Liver (tissue), 9 donors: ENCODE results near the gene MCEMP1. TPM values are rescaled to one million over a fixed set of nuclear protein-coding genes. Genes with fewer than 3 reads are reported as not detected.

ENCODE experiments used
- DNase-seq: peaks from one replicate; pipeline ENCODE4 v3.0.0-alpha.2; 2017; ENCODE audit warnings: low spot score
- H3K27ac ChIP-seq, 2 donors: one replicate each; pipeline ENCODE4 v1.7.0; 2013; ENCODE audit warnings: inconsistent platforms in 2 of 2, low read length in 2 of 2, control low read depth in 1 of 2, low read depth in 1 of 2, mild to moderate bottlenecking in 1 of 2
- H3K27me3 ChIP-seq, 4 donors: one replicate each; pipeline versions ENCODE4 v1.6.1 to v1.7.0; 2013; ENCODE audit warnings: low read length in 3 of 4, inconsistent platforms in 1 of 4, mild to moderate bottlenecking in 1 of 4, moderate library complexity in 1 of 4; ENCODE audit not compliant: control insufficient read depth in 4 of 4, insufficient read depth in 4 of 4
- H3K36me3 ChIP-seq, 4 donors: one replicate each; pipeline versions ENCODE4 v1.6.1 to v1.7.0; 2013; ENCODE audit warnings: low read length in 3 of 4, mild to moderate bottlenecking in 3 of 4, low read depth in 1 of 4, moderate library complexity in 1 of 4; ENCODE audit not compliant: control insufficient read depth in 4 of 4, insufficient read depth in 3 of 4
- H3K4me1 ChIP-seq, 4 donors: one replicate each; pipeline versions ENCODE4 v1.6.1 to v1.7.0; 2013; ENCODE audit warnings: low read length in 3 of 4, mild to moderate bottlenecking in 3 of 4, moderate library complexity in 1 of 4; ENCODE audit not compliant: control insufficient read depth in 4 of 4, insufficient read depth in 4 of 4
- H3K4me3 ChIP-seq, 3 donors: one replicate each; pipeline versions ENCODE4 v1.6.1 to v1.7.0; 2013; ENCODE audit warnings: low read length in 3 of 3, control low read depth in 1 of 3, low read depth in 1 of 3, mild to moderate bottlenecking in 1 of 3
- H3K9ac ChIP-seq, 2 donors: one replicate each; pipeline ENCODE4 v1.7.0; 2013; ENCODE audit warnings: low read length in 2 of 2, mild to moderate bottlenecking in 2 of 2, moderate library complexity in 2 of 2, control low read depth in 1 of 2, low read depth in 1 of 2
- H3K9me3 ChIP-seq, 4 donors: one replicate each; pipeline versions ENCODE4 v1.6.1 to v1.7.0; 2013; ENCODE audit warnings: low read length in 3 of 4; ENCODE audit not compliant: control insufficient read depth in 4 of 4
- EGR1 ChIP-seq, 2 donors: IDR thresholded peaks; 2 replicates each; pipeline ENCODE4 v1.6.1; 2016 to 2018; ENCODE audit warnings: antibody characterized with exemption in 2 of 2, low read depth in 2 of 2
- FOXA1 ChIP-seq: IDR thresholded peaks from 2 replicates; pipeline ENCODE4 v1.6.1; 2016; ENCODE audit warnings: antibody characterized with exemption
- FOXA2 ChIP-seq: IDR thresholded peaks from 2 replicates; pipeline ENCODE4 v1.6.1; 2016; ENCODE audit warnings: antibody characterized with exemption
- GABPA ChIP-seq, 2 donors: IDR thresholded peaks in 1 of 2; conservative IDR thresholded peaks in 1 of 2; 2 replicates each; pipeline ENCODE4 v1.6.1; 2016; ENCODE audit warnings: antibody characterized with exemption in 2 of 2, mild to moderate bottlenecking in 1 of 2, moderate library complexity in 1 of 2
- HNF4A ChIP-seq, 2 donors: conservative IDR thresholded peaks; 2 replicates each; pipeline ENCODE4 v1.6.1; 2016; ENCODE audit warnings: antibody characterized with exemption in 2 of 2, mild to moderate bottlenecking in 2 of 2
- HNF4G ChIP-seq: IDR thresholded peaks from 2 replicates; pipeline ENCODE4 v1.6.1; 2016; ENCODE audit warnings: antibody characterized with exemption
- JUND ChIP-seq, 2 donors: IDR thresholded peaks; 2 replicates each; pipeline ENCODE4 v1.6.1; 2016; ENCODE audit warnings: antibody characterized with exemption in 2 of 2
- NR2F2 ChIP-seq: IDR thresholded peaks from 2 replicates; pipeline ENCODE4 v1.6.1; 2016; ENCODE audit warnings: antibody characterized with exemption
- RAD21 ChIP-seq, 2 donors: IDR thresholded peaks; 2 replicates each; pipeline ENCODE4 v1.6.1; 2016; ENCODE audit warnings: antibody characterized with exemption in 2 of 2, mild to moderate bottlenecking in 2 of 2
- RXRA ChIP-seq, 2 donors: IDR thresholded peaks; 2 replicates each; pipeline ENCODE4 v1.6.1; 2017 to 2018; ENCODE audit warnings: antibody characterized with exemption in 2 of 2, mild to moderate bottlenecking in 1 of 2
- SP1 ChIP-seq: IDR thresholded peaks from 2 replicates; pipeline ENCODE4 v1.6.1; 2018; ENCODE audit warnings: antibody characterized with exemption, mild to moderate bottlenecking
- TAF1 ChIP-seq: conservative IDR thresholded peaks from 2 replicates; pipeline ENCODE4 v1.6.1; 2016; ENCODE audit warnings: antibody characterized with exemption, mild to moderate bottlenecking
- YY1 ChIP-seq: IDR thresholded peaks from 2 replicates; pipeline ENCODE4 v1.6.1; 2016; ENCODE audit warnings: antibody characterized with exemption, mild to moderate bottlenecking
- WGBS: extraction: QIAGEN DNeasy Blood & Tissue Kit; methylation state at CpG from one replicate; pipeline ENCODE4 v1.1.7; 2013; 5-methylcytosine and 5-hydroxymethylcytosine counted together
- polyA plus RNA-seq, 2 donors: library from polyadenylated mRNA; stranded (reverse) in 1 of 2; unstranded in 1 of 2; fragments of 200-250 nt in 1 of 2; fragments of >200 nt in 1 of 2; fragmentation: Nextera tagmentation in 1 of 2; extraction: Ambion mirVana in 1 of 2; gene quantifications; one replicate each; pipeline versions ENCODE4 v1.2.1 to v1.2.3, GENCODE V29; 2013 to 2015
- total RNA-seq, 2 donors: library from RNA; depleted of rRNA; stranded (reverse); fragments of >200 nt; gene quantifications; one replicate each; pipeline ENCODE4 v1.2.3, GENCODE V29; 2014
- TF ChIP-seq, protein P1 (sequence below): IDR thresholded peaks from 2 replicates; pipeline ENCODE4 v1.6.1; 2016; ENCODE audit warnings: antibody characterized with exemption
- TF ChIP-seq, protein P2 (sequence below): fragments of 150-350 bp; IDR thresholded peaks from 2 replicates; pipeline ENCODE4 v1.5.1; 2017; ENCODE audit warnings: improper control_type of control experiment, low read depth, low read length; ENCODE audit not compliant: missing input control
- TF ChIP-seq, protein P3 (sequence below): IDR thresholded peaks from 2 replicates; pipeline ENCODE4 v1.6.1; 2016; ENCODE audit warnings: antibody characterized with exemption
- TF ChIP-seq, protein P4 (sequence below): IDR thresholded peaks from 2 replicates; pipeline ENCODE4 v1.6.1; 2016; ENCODE audit warnings: antibody characterized with exemption
- TF ChIP-seq, protein P5 (sequence below): IDR thresholded peaks from 2 replicates; pipeline ENCODE4 v1.6.1; 2016; ENCODE audit warnings: antibody characterized with exemption, mild to moderate bottlenecking
- donor health status: healthy.
- donor health status: healthy.
- donor health status: healthy.
- donor health status: healthy.
- donor health status: healthy.

Gene MCEMP1
- total and polyA plus RNA-seq, 4 donors: 0.29 to 0.92 (median 0.48) TPM

DNA sequence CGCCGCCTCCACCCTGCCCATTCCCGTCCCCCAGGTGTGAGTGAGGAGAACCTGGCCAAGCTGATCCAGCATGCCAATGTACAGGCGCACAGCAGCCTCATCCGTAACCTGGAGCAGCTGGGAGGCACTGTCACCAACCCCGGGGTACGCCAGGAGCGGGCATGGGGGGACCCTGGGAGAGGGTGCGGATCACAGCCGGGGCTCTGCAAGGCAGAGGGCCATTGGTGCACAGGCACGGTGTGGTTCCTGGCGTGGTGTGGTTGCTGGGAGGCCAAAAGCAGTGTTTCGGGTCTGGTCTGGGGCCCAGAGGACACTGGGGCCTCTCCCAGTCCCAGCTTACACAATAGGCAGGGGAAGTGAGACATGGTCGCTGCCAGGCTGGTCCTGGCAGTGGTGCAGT is 31.7 kb upstream of the MCEMP1 start:
- Histone ChIP-seq H3K27ac (no peak overlapping the region), H3K27me3 (no peaks in the 10 kb centered on the region), H3K9ac (no peak overlapping the region), H3K9me3 (no peaks in the 10 kb centered on the region), H3K4me1 (peaks cover 0 to 5% (median 0%) of the 10 kb centered on the region in 4 donors), H3K36me3 (peaks cover 0 to 3% (median 0%) of the 10 kb centered on the region in 4 donors), H3K4me3 (no peak overlapping the region)
- 90% methylated on average over 14 of the region's 14 CpGs for WGBS
- DNase-seq: no peak
- no peak for TF ChIP-seq SP1
- TF ChIP-seq, protein P1, sequence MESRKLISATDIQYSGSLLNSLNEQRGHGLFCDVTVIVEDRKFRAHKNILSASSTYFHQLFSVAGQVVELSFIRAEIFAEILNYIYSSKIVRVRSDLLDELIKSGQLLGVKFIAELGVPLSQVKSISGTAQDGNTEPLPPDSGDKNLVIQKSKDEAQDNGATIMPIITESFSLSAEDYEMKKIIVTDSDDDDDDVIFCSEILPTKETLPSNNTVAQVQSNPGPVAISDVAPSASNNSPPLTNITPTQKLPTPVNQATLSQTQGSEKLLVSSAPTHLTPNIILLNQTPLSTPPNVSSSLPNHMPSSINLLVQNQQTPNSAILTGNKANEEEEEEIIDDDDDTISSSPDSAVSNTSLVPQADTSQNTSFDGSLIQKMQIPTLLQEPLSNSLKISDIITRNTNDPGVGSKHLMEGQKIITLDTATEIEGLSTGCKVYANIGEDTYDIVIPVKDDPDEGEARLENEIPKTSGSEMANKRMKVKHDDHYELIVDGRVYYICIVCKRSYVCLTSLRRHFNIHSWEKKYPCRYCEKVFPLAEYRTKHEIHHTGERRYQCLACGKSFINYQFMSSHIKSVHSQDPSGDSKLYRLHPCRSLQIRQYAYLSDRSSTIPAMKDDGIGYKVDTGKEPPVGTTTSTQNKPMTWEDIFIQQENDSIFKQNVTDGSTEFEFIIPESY: no peak
- TF ChIP-seq RAD21 (IDR thresholded peaks at IDR 0.05): no peak
- TF ChIP-seq RXRA (IDR thresholded peaks at IDR 0.05): no peak
- no peak for TF ChIP-seq FOXA2
- TF ChIP-seq NR2F2: no peak
- no peak for TF ChIP-seq HNF4G
- no peak for TF ChIP-seq TAF1
- TF ChIP-seq GABPA (IDR thresholded peaks at IDR 0.05 in 1 of 2, conservative IDR thresholded peaks at IDR 0.05 in 1 of 2): no peak
- TF ChIP-seq, protein P2, sequence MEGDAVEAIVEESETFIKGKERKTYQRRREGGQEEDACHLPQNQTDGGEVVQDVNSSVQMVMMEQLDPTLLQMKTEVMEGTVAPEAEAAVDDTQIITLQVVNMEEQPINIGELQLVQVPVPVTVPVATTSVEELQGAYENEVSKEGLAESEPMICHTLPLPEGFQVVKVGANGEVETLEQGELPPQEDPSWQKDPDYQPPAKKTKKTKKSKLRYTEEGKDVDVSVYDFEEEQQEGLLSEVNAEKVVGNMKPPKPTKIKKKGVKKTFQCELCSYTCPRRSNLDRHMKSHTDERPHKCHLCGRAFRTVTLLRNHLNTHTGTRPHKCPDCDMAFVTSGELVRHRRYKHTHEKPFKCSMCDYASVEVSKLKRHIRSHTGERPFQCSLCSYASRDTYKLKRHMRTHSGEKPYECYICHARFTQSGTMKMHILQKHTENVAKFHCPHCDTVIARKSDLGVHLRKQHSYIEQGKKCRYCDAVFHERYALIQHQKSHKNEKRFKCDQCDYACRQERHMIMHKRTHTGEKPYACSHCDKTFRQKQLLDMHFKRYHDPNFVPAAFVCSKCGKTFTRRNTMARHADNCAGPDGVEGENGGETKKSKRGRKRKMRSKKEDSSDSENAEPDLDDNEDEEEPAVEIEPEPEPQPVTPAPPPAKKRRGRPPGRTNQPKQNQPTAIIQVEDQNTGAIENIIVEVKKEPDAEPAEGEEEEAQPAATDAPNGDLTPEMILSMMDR: no peak
- no peak for TF ChIP-seq EGR1 (IDR thresholded peaks at IDR 0.05; ENCODE audit: low read depth in 2 of 2)
- TF ChIP-seq, protein P3, sequence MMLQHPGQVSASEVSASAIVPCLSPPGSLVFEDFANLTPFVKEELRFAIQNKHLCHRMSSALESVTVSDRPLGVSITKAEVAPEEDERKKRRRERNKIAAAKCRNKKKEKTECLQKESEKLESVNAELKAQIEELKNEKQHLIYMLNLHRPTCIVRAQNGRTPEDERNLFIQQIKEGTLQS: no peak
- no peak for TF ChIP-seq HNF4A (conservative IDR thresholded peaks at IDR 0.05)
- TF ChIP-seq FOXA1: no peak
- TF ChIP-seq YY1: no peak
- TF ChIP-seq, protein P4, sequence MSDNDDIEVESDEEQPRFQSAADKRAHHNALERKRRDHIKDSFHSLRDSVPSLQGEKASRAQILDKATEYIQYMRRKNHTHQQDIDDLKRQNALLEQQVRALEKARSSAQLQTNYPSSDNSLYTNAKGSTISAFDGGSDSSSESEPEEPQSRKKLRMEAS: no peak
- TF ChIP-seq, protein P5, sequence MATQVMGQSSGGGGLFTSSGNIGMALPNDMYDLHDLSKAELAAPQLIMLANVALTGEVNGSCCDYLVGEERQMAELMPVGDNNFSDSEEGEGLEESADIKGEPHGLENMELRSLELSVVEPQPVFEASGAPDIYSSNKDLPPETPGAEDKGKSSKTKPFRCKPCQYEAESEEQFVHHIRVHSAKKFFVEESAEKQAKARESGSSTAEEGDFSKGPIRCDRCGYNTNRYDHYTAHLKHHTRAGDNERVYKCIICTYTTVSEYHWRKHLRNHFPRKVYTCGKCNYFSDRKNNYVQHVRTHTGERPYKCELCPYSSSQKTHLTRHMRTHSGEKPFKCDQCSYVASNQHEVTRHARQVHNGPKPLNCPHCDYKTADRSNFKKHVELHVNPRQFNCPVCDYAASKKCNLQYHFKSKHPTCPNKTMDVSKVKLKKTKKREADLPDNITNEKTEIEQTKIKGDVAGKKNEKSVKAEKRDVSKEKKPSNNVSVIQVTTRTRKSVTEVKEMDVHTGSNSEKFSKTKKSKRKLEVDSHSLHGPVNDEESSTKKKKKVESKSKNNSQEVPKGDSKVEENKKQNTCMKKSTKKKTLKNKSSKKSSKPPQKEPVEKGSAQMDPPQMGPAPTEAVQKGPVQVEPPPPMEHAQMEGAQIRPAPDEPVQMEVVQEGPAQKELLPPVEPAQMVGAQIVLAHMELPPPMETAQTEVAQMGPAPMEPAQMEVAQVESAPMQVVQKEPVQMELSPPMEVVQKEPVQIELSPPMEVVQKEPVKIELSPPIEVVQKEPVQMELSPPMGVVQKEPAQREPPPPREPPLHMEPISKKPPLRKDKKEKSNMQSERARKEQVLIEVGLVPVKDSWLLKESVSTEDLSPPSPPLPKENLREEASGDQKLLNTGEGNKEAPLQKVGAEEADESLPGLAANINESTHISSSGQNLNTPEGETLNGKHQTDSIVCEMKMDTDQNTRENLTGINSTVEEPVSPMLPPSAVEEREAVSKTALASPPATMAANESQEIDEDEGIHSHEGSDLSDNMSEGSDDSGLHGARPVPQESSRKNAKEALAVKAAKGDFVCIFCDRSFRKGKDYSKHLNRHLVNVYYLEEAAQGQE: no peak
- TF ChIP-seq JUND (IDR thresholded peaks at IDR 0.05): no peak
